Neural progenitor cell (in vitro differentiated cells): ENCODE data around the gene PCDH17. TPM values are rescaled to one million over a fixed set of nuclear protein-coding genes. Genes with fewer than 3 reads are reported as not detected.

Source experiments
- DNase-seq: peaks from one replicate; pipeline ENCODE4 v3.0.0-alpha.2; 2016; ENCODE audit warnings: low spot score
- H2AFZ ChIP-seq: fragments of 200-600 bp; sonication (generic); replicated peaks from 2 replicates; pipeline ENCODE4 v1.6.1; 2016; ENCODE audit warnings: antibody characterized with exemption
- H3F3A ChIP-seq: fragments of 200-600 bp; sonication (generic); 2 replicates; pipeline ENCODE4 v1.6.1; 2016; ENCODE audit warnings: antibody characterized with exemption, low read depth
- H3K27ac ChIP-seq: fragments of 200-600 bp; sonication (generic); 2 replicates; pipeline ENCODE4 v1.5.1; 2016; ENCODE audit warnings: mild to moderate bottlenecking
- H3K27me3 ChIP-seq: fragments of 200-600 bp; sonication (generic); 2 replicates; pipeline ENCODE4 v1.6.1; 2016; ENCODE audit warnings: mild to moderate bottlenecking, moderate library complexity
- H3K36me3 ChIP-seq: fragments of 200-600 bp; sonication (generic); 2 replicates; pipeline ENCODE4 v1.5.1; 2016
- H3K4me1 ChIP-seq: fragments of 200-600 bp; sonication (generic); 2 replicates; pipeline ENCODE4 v1.6.1; 2016; ENCODE audit warnings: mixed run types
- H3K4me2 ChIP-seq: fragments of 200-600 bp; sonication (generic); 2 replicates; pipeline ENCODE4 v1.6.1; 2016
- H3K4me3 ChIP-seq: fragments of 200-600 bp; sonication (generic); 2 replicates; pipeline ENCODE4 v1.5.1; 2016
- H3K79me2 ChIP-seq: fragments of 200-600 bp; sonication (generic); 2 replicates; pipeline ENCODE4 v1.6.1; 2016; ENCODE audit warnings: low read depth
- H3K9ac ChIP-seq: fragments of 200-600 bp; sonication (generic); 2 replicates; pipeline ENCODE4 v1.6.1; 2016
- H3K9me3 ChIP-seq: fragments of 200-600 bp; sonication (generic); 2 replicates; pipeline ENCODE4 v1.5.1; 2016; ENCODE audit warnings: low read depth
- H4K20me1 ChIP-seq: fragments of 200-600 bp; sonication (generic); 2 replicates; pipeline ENCODE4 v1.6.1; 2016; ENCODE audit warnings: low read depth
- H3K27ac Mint-ChIP-seq: 3 replicates; pipeline ENCODE4 v1.8.0; 2021; ENCODE audit warnings: mixed read lengths
- H3K27me3 Mint-ChIP-seq: 2 replicates; pipeline ENCODE4 v1.8.0; 2022; ENCODE audit warnings: low read depth, mild to moderate bottlenecking, inconsistent platforms, moderate library complexity, mixed read lengths; ENCODE audit not compliant: insufficient read depth
- H3K36me3 Mint-ChIP-seq: 3 replicates; pipeline ENCODE4 v1.8.0; 2021; ENCODE audit warnings: mixed read lengths
- H3K4me1 Mint-ChIP-seq: 3 replicates; pipeline ENCODE4 v1.8.0; 2021; ENCODE audit warnings: mixed read lengths
- H3K4me3 Mint-ChIP-seq: 3 replicates; pipeline ENCODE4 v1.8.0; 2021; ENCODE audit warnings: mild to moderate bottlenecking, moderate library complexity, mixed read lengths
- H3K9me3 Mint-ChIP-seq: 3 replicates; pipeline ENCODE4 v1.8.0; 2020; ENCODE audit warnings: mixed read lengths
- CTCF ChIP-seq: fragments of 200-600 bp; sonication (generic); IDR thresholded peaks from 2 replicates; pipeline ENCODE4 v1.5.1; 2017; ENCODE audit warnings: antibody characterized with exemption, mild to moderate bottlenecking
- EZH2 ChIP-seq: fragments of 200-600 bp; sonication (generic); IDR thresholded peaks from 2 replicates; pipeline ENCODE4 v1.6.1; 2017; ENCODE audit warnings: antibody characterized with exemption, mild to moderate bottlenecking, moderate library complexity
- EZH2phosphoT487 ChIP-seq: fragments of 200-600 bp; sonication (generic); IDR thresholded peaks from 2 replicates; pipeline ENCODE4 v1.6.1; 2017; ENCODE audit warnings: antibody characterized with exemption
- total RNA-seq: library from RNA; depleted of rRNA; stranded (reverse); fragments of >200 nt; gene quantifications from 2 replicates; pipeline ENCODE4 v1.2.3, GENCODE V29; 2015; ENCODE audit warnings: low replicate concordance

PCDH17 gene
- total RNA-seq, 1 donor from 2014 or later: 5.3 TPM

- Mint-ChIP-seq H3K4me1 (peaks cover 15% of the 10 kb centered on the region), H3K27me3 (peaks cover 29% of the 10 kb centered on the region), H3K4me3 (peak overlapping the region; percentile 87), H3K9me3 (peaks cover 20% of the 10 kb centered on the region), H3K36me3 (peaks cover 12% of the 10 kb centered on the region), H3K27ac (no peak overlapping the region)
- Histone ChIP-seq H3K27ac (no peak overlapping the region), H3K9ac (no peak overlapping the region), H3K4me3 (peak overlapping the region; percentile 82), H4K20me1 (peaks cover 40% of the 10 kb centered on the region), H3F3A (peaks cover 22% of the 10 kb centered on the region), H3K4me1 (peaks cover 18% of the 10 kb centered on the region), H3K79me2 (no peaks in the 10 kb centered on the region), H2AFZ (no peak overlapping the region), H3K36me3 (no peaks in the 10 kb centered on the region), H3K4me2 (peak overlapping the region; percentile 89), H3K27me3 (peaks cover 81% of the 10 kb centered on the region), H3K9me3 (no peaks in the 10 kb centered on the region)
- peak; percentile 84 for TF ChIP-seq EZH2
- peak; percentile 29 for TF ChIP-seq CTCF
- peak; percentile 60 for TF ChIP-seq EZH2phosphoT487
- peak; percentile 24 for DNase-seq
Observed at GRCh38 chr13:57633950-57634838, 2.6 kb downstream of the PCDH17 start.

GRCh38 chr13:57634839-57635165 is 3.3 kb downstream of the PCDH17 start:
- H3K27ac ChIP-seq: no peak overlapping the region
- no peak overlapping the region for H3K27ac Mint-ChIP-seq
- peaks cover 18% of the 10 kb centered on the region for H3K4me1 ChIP-seq
- H3K79me2 ChIP-seq: no peaks in the 10 kb centered on the region
- H3K9me3 ChIP-seq: no peaks in the 10 kb centered on the region
- H3K9me3 Mint-ChIP-seq: peaks cover 20% of the 10 kb centered on the region
- no peak overlapping the region for H3K9ac ChIP-seq
- H3K36me3 ChIP-seq: no peaks in the 10 kb centered on the region
- H3F3A ChIP-seq: peaks cover 22% of the 10 kb centered on the region
- DNase-seq: peak; percentile 34
- TF ChIP-seq EZH2phosphoT487 (no peak), EZH2 (no peak), CTCF (no peak)
- H3K36me3 Mint-ChIP-seq: peaks cover 12% of the 10 kb centered on the region
- H3K4me2 ChIP-seq: peak overlapping the region; percentile 89
- H3K27me3 Mint-ChIP-seq: peaks cover 29% of the 10 kb centered on the region
- H3K4me1 Mint-ChIP-seq: peaks cover 15% of the 10 kb centered on the region
- H3K4me3 Mint-ChIP-seq: peak overlapping the region; percentile 87
- no peak overlapping the region for H2AFZ ChIP-seq
- peaks cover 77% of the 10 kb centered on the region for H3K27me3 ChIP-seq
- peak overlapping the region; percentile 82 for H3K4me3 ChIP-seq
- H4K20me1 ChIP-seq: peaks cover 40% of the 10 kb centered on the region

GRCh38 chr13:57635541-57636085 is 4.1 kb downstream of the PCDH17 start:
- H3K9me3 Mint-ChIP-seq: peaks cover 20% of the 10 kb centered on the region
- H3K4me2 ChIP-seq: peak overlapping the region; percentile 89

More at GRCh38 chr13:57635541-57636085, 4.1 kb downstream of the PCDH17 start:
- no peak overlapping the region for H3K27ac ChIP-seq
- H2AFZ ChIP-seq: no peak overlapping the region
- Mint-ChIP-seq H3K27me3 (peaks cover 29% of the 10 kb centered on the region), H3K4me1 (peaks cover 15% of the 10 kb centered on the region), H3K4me3 (peak overlapping the region; percentile 52), H3K36me3 (peaks cover 12% of the 10 kb centered on the region), H3K27ac (no peak overlapping the region)
- peaks cover 71% of the 10 kb centered on the region for H3K27me3 ChIP-seq
- H4K20me1 ChIP-seq: peaks cover 40% of the 10 kb centered on the region
- H3K9ac ChIP-seq: no peak overlapping the region
- TF ChIP-seq EZH2 (no peak), EZH2phosphoT487 (no peak), CTCF (no peak)
- H3K4me3 ChIP-seq: peak overlapping the region; percentile 82
- peaks cover 17% of the 10 kb centered on the region for H3F3A ChIP-seq
- H3K4me1 ChIP-seq: peaks cover 18% of the 10 kb centered on the region
- no peaks in the 10 kb centered on the region for H3K79me2 ChIP-seq
- no peaks in the 10 kb centered on the region for H3K36me3 ChIP-seq
- no peak for DNase-seq
- H3K9me3 ChIP-seq: no peaks in the 10 kb centered on the region
